HEK293 (cell line): Measurements from ENCODE around the gene GALNT2.

Experiments used
- CTCF ChIA-PET: fragments of 350-600 bp; formaldehyde crosslinking; extraction: SDS; loops from one replicate; lab custom pipeline; 2021; ENCODE audit warnings: antibody characterized with exemption; lab: Yijun Ruan, JAX
- POLR2A ChIA-PET: fragments of 300-600 bp; formaldehyde crosslinking; extraction: SDS; loops from one replicate; lab custom pipeline; 2020; ENCODE audit warnings: antibody characterized with exemption, inconsistent platforms; lab: Yijun Ruan, JAX
- H3K27ac ChIP-seq: fragments of 200-500 bp; sonication (Bioruptor generic); 2 replicates; pipeline ENCODE4 v1.5.1; 2014; ENCODE audit warnings: low read depth, low read length, control low read depth, inconsistent platforms; ENCODE audit errors: extremely low read depth
- H3K36me3 ChIP-seq, 2 experiments: fragments of 200-500 bp in 1 of 2; sonication (Bioruptor generic) in 1 of 2; 1 replicate in 1 of 2; 2 replicates in 1 of 2; pipeline ENCODE4 v1.5.1; 2014 to 2017; ENCODE audit warnings: inconsistent platforms in 2 of 2, low read length in 2 of 2; ENCODE audit not compliant: control insufficient read depth in 2 of 2, insufficient read depth in 1 of 2
- H3K4me1 ChIP-seq: fragments of 200-500 bp; sonication (Bioruptor generic); 2 replicates; pipeline ENCODE4 v1.5.1; 2014; ENCODE audit warnings: mild to moderate bottlenecking, low read length, inconsistent platforms; ENCODE audit not compliant: control insufficient read depth, insufficient read depth
- H3K4me3 ChIP-seq: 2 replicates; pipeline ENCODE4 v1.5.1; 2011; ENCODE audit warnings: low read depth, mild to moderate bottlenecking, control low read depth, low read length, moderate library complexity
- H3K9me3 ChIP-seq: fragments of 200-500 bp; sonication (Bioruptor generic); 2 replicates; pipeline ENCODE4 v1.5.1; 2014; ENCODE audit warnings: low read depth, low read length, inconsistent platforms; ENCODE audit not compliant: control insufficient read depth, insufficient read depth
- BCL11A ChIP-seq: fragments of 450-650 bp; formaldehyde crosslinking; IDR thresholded peaks from 2 replicates; pipeline ENCODE4 v1.5.1; 2016; ENCODE audit warnings: low read depth, missing biosample characterization, missing genetic modification characterization
- EGR2 ChIP-seq: fragments of 450-650 bp; formaldehyde crosslinking; IDR thresholded peaks from 2 replicates; pipeline ENCODE4 v1.5.1; 2016; ENCODE audit warnings: low read depth, missing biosample characterization, missing genetic modification characterization
- IKZF3 ChIP-seq: fragments of 450-650 bp; IDR thresholded peaks from 2 replicates; pipeline ENCODE4 v1.5.0; 2018; ENCODE audit warnings: missing biosample characterization, mild to moderate bottlenecking, missing genetic modification characterization, moderate library complexity
- OSR2 ChIP-seq: fragments of 450-650 bp; formaldehyde crosslinking; IDR thresholded peaks from 2 replicates; pipeline ENCODE4 v1.5.1; 2016; ENCODE audit warnings: missing biosample characterization, missing genetic modification characterization
- OVOL3 ChIP-seq: fragments of 450-650 bp; formaldehyde crosslinking; IDR thresholded peaks from 2 replicates; pipeline ENCODE4 v1.5.1; 2016; ENCODE audit warnings: missing biosample characterization, missing genetic modification characterization
- SP7 ChIP-seq: fragments of 450-650 bp; formaldehyde crosslinking; IDR thresholded peaks from 2 replicates; pipeline ENCODE4 v1.5.1; 2016; ENCODE audit warnings: missing biosample characterization, missing genetic modification characterization
- YY1 ChIP-seq: fragments of 450-650 bp; formaldehyde crosslinking; IDR thresholded peaks from 2 replicates; pipeline ENCODE4 v1.5.1; 2018; ENCODE audit warnings: missing biosample characterization, missing genetic modification characterization
- ZBTB10 ChIP-seq: fragments of 450-650 bp; formaldehyde crosslinking; IDR thresholded peaks from 2 replicates; pipeline ENCODE4 v1.5.1; 2016; ENCODE audit warnings: missing biosample characterization, missing genetic modification characterization
- ZFHX2 ChIP-seq: fragments of 450-650 bp; formaldehyde crosslinking; conservative IDR thresholded peaks from 2 replicates; pipeline ENCODE4 v1.5.1; 2016; ENCODE audit warnings: missing biosample characterization, missing genetic modification characterization
- ZNF132 ChIP-seq: fragments of 450-650 bp; formaldehyde crosslinking; IDR thresholded peaks from 2 replicates; pipeline ENCODE4 v1.5.1; 2017; ENCODE audit warnings: missing biosample characterization, missing genetic modification characterization, borderline replicate concordance
- ZNF157 ChIP-seq: fragments of 450-650 bp; formaldehyde crosslinking; IDR thresholded peaks from 2 replicates; pipeline ENCODE4 v1.5.1; 2016; ENCODE audit warnings: missing biosample characterization, missing genetic modification characterization
- ZNF223 ChIP-seq: fragments of 450-650 bp; formaldehyde crosslinking; IDR thresholded peaks from 2 replicates; pipeline ENCODE4 v1.5.1; 2016; ENCODE audit warnings: missing biosample characterization, missing genetic modification characterization
- ZNF391 ChIP-seq: fragments of 450-650 bp; formaldehyde crosslinking; IDR thresholded peaks from 2 replicates; pipeline ENCODE4 v1.5.1; 2016; ENCODE audit warnings: low read depth, missing biosample characterization, missing genetic modification characterization, borderline replicate concordance
- ZNF394 ChIP-seq: fragments of 450-650 bp; formaldehyde crosslinking; IDR thresholded peaks from 2 replicates; pipeline ENCODE4 v1.5.1; 2016; ENCODE audit warnings: missing biosample characterization, missing genetic modification characterization, mild to moderate bottlenecking, moderate library complexity, borderline replicate concordance
- ZNF561 ChIP-seq: fragments of 450-650 bp; IDR thresholded peaks from 2 replicates; pipeline ENCODE4 v1.5.1; 2018; ENCODE audit warnings: missing biosample characterization, missing genetic modification characterization, borderline replicate concordance
- ZNF654 ChIP-seq: fragments of 450-650 bp; formaldehyde crosslinking; IDR thresholded peaks from 2 replicates; pipeline ENCODE4 v1.5.1; 2016; ENCODE audit warnings: low read depth, missing biosample characterization, missing genetic modification characterization
- ZNF843 ChIP-seq: fragments of 450-650 bp; formaldehyde crosslinking; IDR thresholded peaks from 2 replicates; pipeline ENCODE4 v1.5.1; 2016; ENCODE audit warnings: missing biosample characterization, missing genetic modification characterization
- TF ChIP-seq, protein P1 (sequence below): fragments of 450-650 bp; formaldehyde crosslinking; IDR thresholded peaks from 2 replicates; pipeline ENCODE4 v1.5.1; 2016; ENCODE audit warnings: missing biosample characterization, missing genetic modification characterization
- TF ChIP-seq, protein P2 (sequence below): fragments of 450-650 bp; formaldehyde crosslinking; IDR thresholded peaks from 2 replicates; pipeline ENCODE4 v1.5.1; 2017; ENCODE audit warnings: missing biosample characterization, missing genetic modification characterization
- TF ChIP-seq, protein P3 (sequence below): fragments of 450-650 bp; formaldehyde crosslinking; IDR thresholded peaks from 2 replicates; pipeline ENCODE4 v1.5.1; 2016; ENCODE audit warnings: missing biosample characterization, missing genetic modification characterization

GALNT2 gene

DNA sequence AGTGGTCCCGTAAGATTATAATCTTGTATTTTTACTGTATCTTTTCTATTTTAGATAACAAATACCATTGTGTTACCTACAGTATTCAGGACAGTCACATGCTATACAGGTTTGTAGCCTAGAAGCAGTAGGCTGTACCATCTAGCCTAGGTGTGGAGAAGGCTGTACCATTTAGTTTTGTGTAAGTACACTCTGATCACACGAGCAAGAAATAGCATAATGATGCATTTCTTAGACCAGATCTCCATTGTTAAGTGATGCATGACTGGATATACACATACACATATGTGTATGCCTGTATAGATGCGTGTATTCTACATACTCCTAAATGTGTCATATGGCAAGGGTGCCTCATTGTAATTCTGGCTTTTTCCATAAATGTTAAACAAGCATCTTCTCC, 33.9 kb downstream of the GALNT2 start:
- CTCF ChIA-PET: no interaction called here
- POLR2A ChIA-PET: no interaction called here
- TF ChIP-seq, protein P1, sequence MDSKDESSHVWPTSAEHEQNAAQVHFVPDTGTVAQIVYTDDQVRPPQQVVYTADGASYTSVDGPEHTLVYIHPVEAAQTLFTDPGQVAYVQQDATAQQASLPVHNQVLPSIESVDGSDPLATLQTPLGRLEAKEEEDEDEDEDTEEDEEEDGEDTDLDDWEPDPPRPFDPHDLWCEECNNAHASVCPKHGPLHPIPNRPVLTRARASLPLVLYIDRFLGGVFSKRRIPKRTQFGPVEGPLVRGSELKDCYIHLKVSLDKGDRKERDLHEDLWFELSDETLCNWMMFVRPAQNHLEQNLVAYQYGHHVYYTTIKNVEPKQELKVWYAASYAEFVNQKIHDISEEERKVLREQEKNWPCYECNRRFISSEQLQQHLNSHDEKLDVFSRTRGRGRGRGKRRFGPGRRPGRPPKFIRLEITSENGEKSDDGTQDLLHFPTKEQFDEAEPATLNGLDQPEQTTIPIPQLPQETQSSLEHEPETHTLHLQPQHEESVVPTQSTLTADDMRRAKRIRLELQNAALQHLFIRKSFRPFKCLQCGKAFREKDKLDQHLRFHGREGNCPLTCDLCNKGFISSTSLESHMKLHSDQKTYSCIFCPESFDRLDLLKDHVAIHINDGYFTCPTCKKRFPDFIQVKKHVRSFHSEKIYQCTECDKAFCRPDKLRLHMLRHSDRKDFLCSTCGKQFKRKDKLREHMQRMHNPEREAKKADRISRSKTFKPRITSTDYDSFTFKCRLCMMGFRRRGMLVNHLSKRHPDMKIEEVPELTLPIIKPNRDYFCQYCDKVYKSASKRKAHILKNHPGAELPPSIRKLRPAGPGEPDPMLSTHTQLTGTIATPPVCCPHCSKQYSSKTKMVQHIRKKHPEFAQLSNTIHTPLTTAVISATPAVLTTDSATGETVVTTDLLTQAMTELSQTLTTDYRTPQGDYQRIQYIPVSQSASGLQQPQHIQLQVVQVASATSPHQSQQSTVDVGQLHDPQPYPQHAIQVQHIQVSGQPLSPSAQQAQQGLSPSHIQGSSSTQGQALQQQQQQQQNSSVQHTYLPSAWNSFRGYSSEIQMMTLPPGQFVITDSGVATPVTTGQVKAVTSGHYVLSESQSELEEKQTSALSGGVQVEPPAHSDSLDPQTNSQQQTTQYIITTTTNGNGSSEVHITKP (tag by site-specific recombination): peak; percentile 99
- no peak for TF ChIP-seq IKZF3 (tag by site-specific recombination)
- H3K27ac ChIP-seq: no peak overlapping the region
- H3K9me3 ChIP-seq: no peaks in the 10 kb centered on the region
- H3K36me3 ChIP-seq: no peaks in the 10 kb centered on the region
- no peak overlapping the region for H3K4me3 ChIP-seq
- peaks cover 42% of the 10 kb centered on the region for H3K4me1 ChIP-seq

DNA sequence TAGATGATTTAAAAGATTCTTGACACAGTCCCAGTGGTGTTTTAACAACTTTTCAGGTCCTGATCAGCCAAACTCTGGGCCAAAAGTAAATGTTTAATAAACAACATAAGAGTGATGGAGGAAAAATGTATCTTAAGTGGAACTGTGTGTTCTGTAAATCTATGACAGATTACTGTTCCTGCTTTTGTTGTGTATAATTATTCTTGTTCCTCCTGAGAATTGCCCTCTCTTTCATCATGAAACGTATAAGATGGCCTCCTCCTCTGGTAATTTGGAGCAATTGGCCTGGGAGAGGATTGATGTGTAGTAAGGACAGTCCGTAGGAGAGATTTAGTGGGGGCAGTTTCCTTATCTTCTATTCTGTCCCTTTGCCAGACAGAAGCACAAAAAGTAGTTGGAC, 34.5 kb downstream of the GALNT2 start:
- CTCF ChIA-PET: no interaction called here
- POLR2A ChIA-PET: no interaction called here
- Histone ChIP-seq H3K4me1 (peaks cover 42% of the 10 kb centered on the region), H3K27ac (no peak overlapping the region)
- TF ChIP-seq SP7 (peak; percentile 23; the same call in 1 of the 2 replicates), ZNF843 (no peak), ZNF132 (no peak), ZNF223 (no peak), OSR2 (tag by site-specific recombination) (0 out of 2 replicates have a peak, but pooled peaks have one; percentile 40), ZBTB10 (no peak), BCL11A (tag by site-specific recombination) (no peak), ZNF391 (tag by site-specific recombination) (no peak), IKZF3 (tag by site-specific recombination) (0 out of 2 replicates have a peak, but pooled peaks have one; percentile 7), EGR2 (peak; percentile 40; the same call in 1 of the 2 replicates), ZFHX2 (tag by site-specific recombination) (peak; percentile 55), YY1 (tag by site-specific recombination) (no peak), ZNF157 (tag by site-specific recombination) (no peak), ZNF561 (tag by site-specific recombination) (no peak), OVOL3 (tag by site-specific recombination) (no peak), ZNF394 (tag by site-specific recombination) (no peak), ZNF654 (no peak)
- TF ChIP-seq, protein P2, sequence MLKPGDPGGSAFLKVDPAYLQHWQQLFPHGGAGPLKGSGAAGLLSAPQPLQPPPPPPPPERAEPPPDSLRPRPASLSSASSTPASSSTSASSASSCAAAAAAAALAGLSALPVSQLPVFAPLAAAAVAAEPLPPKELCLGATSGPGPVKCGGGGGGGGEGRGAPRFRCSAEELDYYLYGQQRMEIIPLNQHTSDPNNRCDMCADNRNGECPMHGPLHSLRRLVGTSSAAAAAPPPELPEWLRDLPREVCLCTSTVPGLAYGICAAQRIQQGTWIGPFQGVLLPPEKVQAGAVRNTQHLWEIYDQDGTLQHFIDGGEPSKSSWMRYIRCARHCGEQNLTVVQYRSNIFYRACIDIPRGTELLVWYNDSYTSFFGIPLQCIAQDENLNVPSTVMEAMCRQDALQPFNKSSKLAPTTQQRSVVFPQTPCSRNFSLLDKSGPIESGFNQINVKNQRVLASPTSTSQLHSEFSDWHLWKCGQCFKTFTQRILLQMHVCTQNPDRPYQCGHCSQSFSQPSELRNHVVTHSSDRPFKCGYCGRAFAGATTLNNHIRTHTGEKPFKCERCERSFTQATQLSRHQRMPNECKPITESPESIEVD (tag by site-specific recombination): peak; percentile 66
- TF ChIP-seq, protein P3, sequence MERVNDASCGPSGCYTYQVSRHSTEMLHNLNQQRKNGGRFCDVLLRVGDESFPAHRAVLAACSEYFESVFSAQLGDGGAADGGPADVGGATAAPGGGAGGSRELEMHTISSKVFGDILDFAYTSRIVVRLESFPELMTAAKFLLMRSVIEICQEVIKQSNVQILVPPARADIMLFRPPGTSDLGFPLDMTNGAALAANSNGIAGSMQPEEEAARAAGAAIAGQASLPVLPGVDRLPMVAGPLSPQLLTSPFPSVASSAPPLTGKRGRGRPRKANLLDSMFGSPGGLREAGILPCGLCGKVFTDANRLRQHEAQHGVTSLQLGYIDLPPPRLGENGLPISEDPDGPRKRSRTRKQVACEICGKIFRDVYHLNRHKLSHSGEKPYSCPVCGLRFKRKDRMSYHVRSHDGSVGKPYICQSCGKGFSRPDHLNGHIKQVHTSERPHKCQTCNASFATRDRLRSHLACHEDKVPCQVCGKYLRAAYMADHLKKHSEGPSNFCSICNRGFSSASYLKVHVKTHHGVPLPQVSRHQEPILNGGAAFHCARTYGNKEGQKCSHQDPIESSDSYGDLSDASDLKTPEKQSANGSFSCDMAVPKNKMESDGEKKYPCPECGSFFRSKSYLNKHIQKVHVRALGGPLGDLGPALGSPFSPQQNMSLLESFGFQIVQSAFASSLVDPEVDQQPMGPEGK (tag by site-specific recombination): no peak
- TF ChIP-seq, all 188 proteins: peak for 6
- Histone ChIP-seq H3K36me3 (no peaks in the 10 kb centered on the region), H3K9me3 (no peaks in the 10 kb centered on the region), H3K4me3 (no peak overlapping the region)
